HEK293T (cell line): ENCODE measurements around the gene EMX1.

Experiments used
- CTCF ChIA-PET: fragments of 350-600 bp; formaldehyde crosslinking; extraction: SDS; loops from one replicate; lab custom pipeline; 2021; ENCODE audit warnings: antibody characterized with exemption, inconsistent platforms; lab: Yijun Ruan, JAX
- POLR2A ChIA-PET: fragments of 350-600 bp; formaldehyde crosslinking; extraction: SDS; loops from one replicate; lab custom pipeline; 2020; ENCODE audit warnings: antibody characterized with exemption, inconsistent platforms; lab: Yijun Ruan, JAX
- DNase-seq: peaks from one replicate; pipeline ENCODE4 v3.0.0; 2012; ENCODE audit warnings: mixed read lengths; ENCODE audit errors: extremely low spot score
- ARNT ChIP-seq: fragments of 450-650 bp; IDR thresholded peaks from 2 replicates; pipeline ENCODE4 v1.6.1; 2017; ENCODE audit warnings: mild to moderate bottlenecking
- BHLHE40 ChIP-seq: fragments of 450-650 bp; IDR thresholded peaks from 2 replicates; pipeline ENCODE4 v1.6.1; 2016; ENCODE audit warnings: mild to moderate bottlenecking, moderate library complexity, borderline replicate concordance
- CTBP1 ChIP-seq: fragments of 450-650 bp; IDR thresholded peaks from 2 replicates; pipeline ENCODE4 v1.6.1; 2016; ENCODE audit warnings: borderline replicate concordance
- ELF4 ChIP-seq: fragments of 450-650 bp; IDR thresholded peaks from 2 replicates; pipeline ENCODE4 v1.6.1; 2017; ENCODE audit warnings: antibody characterized with exemption
- FOXA1 ChIP-seq: fragments of 450-650 bp; IDR thresholded peaks from 2 replicates; pipeline ENCODE4 v1.6.1; 2016; ENCODE audit warnings: mild to moderate bottlenecking
- FOXK2 ChIP-seq: fragments of 450-650 bp; IDR thresholded peaks from 2 replicates; pipeline ENCODE4 v1.6.1; 2016; ENCODE audit warnings: mild to moderate bottlenecking
- FOXM1 ChIP-seq: fragments of 450-650 bp; IDR thresholded peaks from 2 replicates; pipeline ENCODE4 v1.6.1; 2017; ENCODE audit warnings: mild to moderate bottlenecking, borderline replicate concordance
- HDGF ChIP-seq: fragments of 450-650 bp; IDR thresholded peaks from 2 replicates; pipeline ENCODE4 v1.6.1; 2017; ENCODE audit warnings: antibody characterized with exemption, borderline replicate concordance
- L3MBTL2 ChIP-seq: fragments of 450-650 bp; conservative IDR thresholded peaks from 2 replicates; pipeline ENCODE4 v1.6.1; 2016; ENCODE audit warnings: mild to moderate bottlenecking
- LEF1 ChIP-seq: fragments of 450-650 bp; IDR thresholded peaks from 2 replicates; pipeline ENCODE4 v1.6.1; 2017; ENCODE audit warnings: mild to moderate bottlenecking, borderline replicate concordance
- NFRKB ChIP-seq: fragments of 450-650 bp; IDR thresholded peaks from 2 replicates; pipeline ENCODE4 v1.6.1; 2016; ENCODE audit warnings: mild to moderate bottlenecking, moderate library complexity
- PKNOX1 ChIP-seq: fragments of 450-650 bp; IDR thresholded peaks from 2 replicates; pipeline ENCODE4 v1.6.1; 2016
- SP1 ChIP-seq: fragments of 450-650 bp; IDR thresholded peaks from 2 replicates; pipeline ENCODE4 v1.6.1; 2017
- SUZ12 ChIP-seq: fragments of 450-650 bp; IDR thresholded peaks from 2 replicates; pipeline ENCODE4 v1.6.1; 2016; ENCODE audit warnings: mild to moderate bottlenecking
- TARDBP ChIP-seq: fragments of 450-650 bp; IDR thresholded peaks from 2 replicates; pipeline ENCODE4 v1.6.1; 2016
- ZNF384 ChIP-seq: fragments of 450-650 bp; IDR thresholded peaks from 2 replicates; pipeline ENCODE4 v1.6.1; 2016

Gene EMX1

GRCh38 chr2:72958542-72959385 lies 41.4 kb downstream of the EMX1 start:
- CTCF ChIA-PET = no interaction called here
- DNase-seq = no peak
- TF ChIP-seq SP1 (no peak), FOXK2 (no peak), HDGF (no peak), ZNF384 (no peak), BHLHE40 (no peak), PKNOX1 (no peak), NFRKB (no peak)
- POLR2A ChIA-PET = no interaction called here

DNA sequence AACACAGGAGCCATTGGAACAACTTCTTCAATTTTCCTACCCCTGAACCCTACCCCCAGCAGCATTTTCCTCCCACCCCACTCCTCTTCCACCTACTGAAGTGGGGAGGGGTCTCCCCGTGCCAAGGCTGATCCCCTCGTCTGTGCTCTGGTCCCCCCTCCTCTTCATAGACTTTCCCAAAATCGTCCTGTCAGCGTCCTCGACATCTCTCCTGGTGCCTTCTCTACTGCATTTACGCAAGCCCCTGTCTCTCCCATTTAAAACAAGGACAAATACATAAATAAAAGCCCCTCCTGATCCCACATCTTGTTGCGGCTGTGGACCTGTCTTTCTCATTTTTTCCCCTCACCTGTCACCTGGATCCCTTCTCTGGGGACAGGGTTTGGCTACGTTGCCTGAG lies 42.2 kb downstream of the EMX1 start:
- POLR2A ChIA-PET = no interaction called here
- CTCF ChIA-PET = interaction anchor here (0.9 kb wide), 1 partner anchor 14 kb away, joined by 3 read pairs; no protein-coding TSS in a partner anchor
- no peak for TF ChIP-seq L3MBTL2
- TF ChIP-seq PKNOX1 = no peak
- no peak for TF ChIP-seq FOXM1
- TF ChIP-seq SUZ12 = no peak
- TF ChIP-seq FOXK2 = no peak
- TF ChIP-seq ZNF384 = no peak
- no peak for DNase-seq

DNA sequence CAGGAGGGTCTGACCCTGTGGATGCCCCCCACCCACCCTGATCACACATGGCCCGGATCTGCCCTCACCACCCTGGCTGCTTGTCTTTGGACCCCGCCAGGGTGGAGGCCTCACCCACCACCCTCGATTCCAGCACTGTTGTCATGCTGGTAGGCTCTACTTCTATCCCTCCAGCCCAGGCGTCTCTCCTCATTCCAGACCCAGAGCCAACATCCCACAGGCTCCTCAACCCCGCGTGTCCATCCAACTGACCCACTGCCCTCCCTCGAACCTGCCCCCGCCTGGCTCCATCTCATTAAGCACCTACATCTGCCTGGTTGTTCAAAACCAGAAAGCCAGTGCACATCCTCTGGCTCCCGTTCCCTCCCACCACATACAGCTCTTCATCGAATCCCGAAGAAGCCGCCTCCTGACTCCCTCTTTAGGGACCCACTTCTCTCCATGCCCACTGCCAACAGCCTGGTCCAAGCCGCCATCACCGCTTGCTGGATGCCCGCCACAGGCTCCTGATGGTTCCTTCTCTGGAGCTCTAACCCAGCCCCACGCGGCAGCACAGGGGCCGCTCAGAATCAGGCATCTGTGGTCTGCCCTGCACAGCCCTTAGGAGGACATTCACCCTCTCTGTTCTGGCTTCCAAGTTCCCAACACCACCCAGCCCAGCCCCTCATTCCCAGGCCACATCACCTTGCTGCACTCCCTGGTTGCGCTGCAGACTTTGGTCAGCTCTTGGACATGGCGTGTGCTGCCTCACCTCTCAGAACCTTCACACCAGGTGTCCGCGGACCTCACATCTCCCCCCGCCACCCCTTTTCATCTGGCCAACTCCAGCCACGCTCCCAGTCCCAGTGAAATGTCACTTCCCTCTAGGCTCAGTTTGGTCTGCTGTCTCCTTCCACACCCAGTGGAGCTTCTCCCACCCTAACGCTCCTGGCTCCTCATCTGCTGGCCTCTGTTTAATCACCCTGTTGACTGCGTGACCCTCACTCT lies 43.0 kb downstream of the EMX1 start:
- TF ChIP-seq BHLHE40 (no peak), FOXK2 (no peak), HDGF (no peak), PKNOX1 (no peak), FOXA1 (no peak), FOXM1 (no peak), SUZ12 (no peak), L3MBTL2 (no peak), ELF4 (no peak), ZNF384 (no peak), LEF1 (no peak), SP1 (no peak), ARNT (no peak), NFRKB (no peak), CTBP1 (no peak), TARDBP (no peak)
- CTCF ChIA-PET = interaction anchor here (0.7 to 0.9 kb wide), 2 partner anchors 13 to 192 kb away, joined by 3 read pairs; no protein-coding TSS in a partner anchor
- DNase-seq = no peak
- POLR2A ChIA-PET = no interaction called here

GRCh38 chr2:72961036-72961720 lies 43.9 kb downstream of the EMX1 start:
- CTCF ChIA-PET = no interaction called here

More at GRCh38 chr2:72961036-72961720, 43.9 kb downstream of the EMX1 start:
- POLR2A ChIA-PET = no interaction called here
- TF ChIP-seq TARDBP (no peak), LEF1 (no peak), FOXK2 (no peak), NFRKB (no peak), ELF4 (no peak), BHLHE40 (no peak), PKNOX1 (no peak), ZNF384 (no peak), FOXA1 (no peak), SUZ12 (no peak), HDGF (no peak), L3MBTL2 (no peak), CTBP1 (no peak), ARNT (no peak), SP1 (no peak)
- no peak for DNase-seq
